Sigmoid colon (tissue), 7 donors: ENCODE results near the gene FOXP1. TPM values are rescaled to one million over a fixed set of nuclear protein-coding genes. Genes with fewer than 3 reads are reported as not detected.

Experiments used
- DNase-seq: peaks from one replicate; pipeline ENCODE4 v3.0.0-alpha.2; 2019
- H3K27ac ChIP-seq, 4 donors: fragments of 200-600 bp; sonication (generic); one replicate each; pipeline ENCODE4 v1.5.1; 2016 to 2019; ENCODE audit warnings: mild to moderate bottlenecking in 1 of 4
- H3K27me3 ChIP-seq, 3 donors: fragments of 200-600 bp; sonication (generic); one replicate each; pipeline ENCODE4 v1.5.1; 2019; ENCODE audit warnings: mild to moderate bottlenecking in 1 of 3
- H3K36me3 ChIP-seq, 4 donors: fragments of 200-600 bp; sonication (generic); one replicate each; pipeline ENCODE4 v1.5.1; 2016 to 2019
- H3K4me1 ChIP-seq, 4 donors: fragments of 200-600 bp; sonication (generic); one replicate each; pipeline ENCODE4 v1.5.1; 2017 to 2019
- H3K4me3 ChIP-seq, 4 donors: fragments of 200-600 bp; sonication (generic); one replicate each; pipeline ENCODE4 v1.5.1; 2017 to 2019; ENCODE audit warnings: mild to moderate bottlenecking in 2 of 4, moderate library complexity in 1 of 4
- H3K9me3 ChIP-seq, 4 donors: fragments of 200-600 bp in 3 of 4; sonication (generic) in 3 of 4; one replicate each; pipeline versions ENCODE4 v1.5.1 to v1.6.1; 2013 to 2019
- EP300 ChIP-seq, 4 donors: sonication (generic); formaldehyde crosslinking; IDR thresholded peaks; one replicate each; pipeline ENCODE4 v1.6.1; 2017; ENCODE audit warnings: antibody characterized with exemption in 4 of 4
- POLR2A ChIP-seq, 2 donors: fragments of 450-650 bp; IDR thresholded peaks; one replicate each; pipeline ENCODE4 v1.6.1; 2016; ENCODE audit warnings: antibody characterized with exemption in 2 of 2, mild to moderate bottlenecking in 2 of 2, moderate library complexity in 2 of 2
- POLR2AphosphoS5 ChIP-seq, 4 donors: sonication (generic); formaldehyde crosslinking; IDR thresholded peaks; one replicate each; pipeline ENCODE4 v1.6.1; 2017; ENCODE audit warnings: antibody characterized with exemption in 4 of 4
- WGBS, 2 donors: extraction: QIAGEN DNeasy Blood & Tissue Kit; methylation state at CpG; one replicate each; pipeline ENCODE4 v1.1.7; 2013; 5-methylcytosine and 5-hydroxymethylcytosine counted together
- intact Hi-C: fragments of 100-400 bp; cut with DNase I; formaldehyde crosslinking; loops from one replicate; pipeline ENCODE4 v1.15.1; 2023
- polyA plus RNA-seq, 3 donors: library from polyadenylated mRNA; stranded (reverse); fragments of 200-250 nt; gene quantifications; one replicate each; pipeline ENCODE4 v1.2.3, GENCODE V29; 2013
- total RNA-seq, 4 donors: library from RNA; depleted of rRNA; stranded (reverse); fragments of >200 nt; gene quantifications; one replicate each; pipeline ENCODE4 v1.1.0, GENCODE V29; 2016
- TF ChIP-seq, protein P1 (sequence below), 4 experiments: fragments of 450-650 bp in 3 of 4; fragments of 200-600 bp in 1 of 4; IDR thresholded peaks; one replicate each; pipeline ENCODE4 v1.5.1; 2016 to 2019; ENCODE audit warnings: antibody characterized with exemption in 4 of 4, mild to moderate bottlenecking in 3 of 4, moderate library complexity in 2 of 4
- donor health status: healthy with polysubstance abuse.
- donor health status: Bipolar disorder and iron deficiency.
- donor health status: healthy.

FOXP1 gene
- total and polyA plus RNA-seq, 7 donors: 13.8 to 232 (median 139) TPM

- Histone ChIP-seq H3K36me3 (no peaks in the 10 kb centered on the region), H3K4me1 (peaks cover 0 to 91% (median 83%) of the 10 kb centered on the region in 4 donors), H3K27ac (peak overlapping the region; percentile 62 to 86 (median 81)), H3K9me3 (no peaks in the 10 kb centered on the region), H3K4me3 (no peak overlapping the region), H3K27me3 (no peaks in the 10 kb centered on the region)
- WGBS, 2 donors: 78 to 89% methylated on average over 3 of the region's 3 CpGs
- no peak for DNase-seq
- TF ChIP-seq, protein P1, sequence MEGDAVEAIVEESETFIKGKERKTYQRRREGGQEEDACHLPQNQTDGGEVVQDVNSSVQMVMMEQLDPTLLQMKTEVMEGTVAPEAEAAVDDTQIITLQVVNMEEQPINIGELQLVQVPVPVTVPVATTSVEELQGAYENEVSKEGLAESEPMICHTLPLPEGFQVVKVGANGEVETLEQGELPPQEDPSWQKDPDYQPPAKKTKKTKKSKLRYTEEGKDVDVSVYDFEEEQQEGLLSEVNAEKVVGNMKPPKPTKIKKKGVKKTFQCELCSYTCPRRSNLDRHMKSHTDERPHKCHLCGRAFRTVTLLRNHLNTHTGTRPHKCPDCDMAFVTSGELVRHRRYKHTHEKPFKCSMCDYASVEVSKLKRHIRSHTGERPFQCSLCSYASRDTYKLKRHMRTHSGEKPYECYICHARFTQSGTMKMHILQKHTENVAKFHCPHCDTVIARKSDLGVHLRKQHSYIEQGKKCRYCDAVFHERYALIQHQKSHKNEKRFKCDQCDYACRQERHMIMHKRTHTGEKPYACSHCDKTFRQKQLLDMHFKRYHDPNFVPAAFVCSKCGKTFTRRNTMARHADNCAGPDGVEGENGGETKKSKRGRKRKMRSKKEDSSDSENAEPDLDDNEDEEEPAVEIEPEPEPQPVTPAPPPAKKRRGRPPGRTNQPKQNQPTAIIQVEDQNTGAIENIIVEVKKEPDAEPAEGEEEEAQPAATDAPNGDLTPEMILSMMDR (IDR thresholded peaks at IDR 0.05): no peak
- TF ChIP-seq EP300 (IDR thresholded peaks at IDR 0.05) (no peak), POLR2A (IDR thresholded peaks at IDR 0.05) (no peak), POLR2AphosphoS5 (IDR thresholded peaks at IDR 0.05) (peak in 1 of 4 donors; percentile 48)
- intact Hi-C loops: no loop called here
Measured at GRCh38 chr3:71101014-71101413, 482.5 kb downstream of the FOXP1 start.

DNA sequence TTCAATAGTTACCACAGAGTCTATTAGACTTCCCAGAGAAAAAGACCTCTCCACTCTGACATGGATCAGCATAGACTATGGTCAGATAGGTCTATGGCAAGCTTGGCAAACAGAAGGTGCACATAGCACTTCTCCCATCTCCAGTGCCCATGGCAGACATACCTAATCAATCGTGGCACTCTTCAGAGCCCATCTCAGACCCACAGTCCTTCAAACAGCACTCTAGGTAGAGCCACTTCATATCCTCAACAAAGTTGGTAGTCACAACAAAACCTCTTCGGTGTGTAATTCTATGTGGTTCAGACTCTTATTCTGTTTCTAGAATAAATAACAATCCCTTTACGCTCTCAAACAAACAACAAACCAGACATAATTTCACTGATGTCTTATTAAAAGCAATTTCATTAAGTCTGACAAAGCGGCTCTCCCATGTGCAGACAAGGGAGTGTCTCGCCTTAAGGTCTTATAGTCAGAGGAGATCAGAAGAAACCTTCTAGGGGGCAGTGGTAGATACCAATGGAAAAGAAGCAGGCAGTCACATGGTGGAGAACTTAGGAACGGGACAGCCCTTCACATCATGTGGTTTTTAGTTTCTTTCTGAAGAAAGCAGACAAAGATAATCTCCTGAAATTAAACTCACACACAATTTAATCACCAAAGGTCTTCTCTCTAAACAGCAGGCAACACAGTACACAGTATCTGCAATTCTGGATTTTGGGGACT is 483.4 kb downstream of the FOXP1 start:
- H3K36me3 ChIP-seq: no peaks in the 10 kb centered on the region
- intact Hi-C loops: no loop called here
- peaks cover 0 to 85% (median 79%) of the 10 kb centered on the region in 4 donors for H3K4me1 ChIP-seq
- TF ChIP-seq POLR2A (IDR thresholded peaks at IDR 0.05) (no peak), POLR2AphosphoS5 (IDR thresholded peaks at IDR 0.05) (no peak), EP300 (IDR thresholded peaks at IDR 0.05) (no peak)
- TF ChIP-seq, protein P1 (IDR thresholded peaks at IDR 0.05): no peak
- H3K27ac ChIP-seq: peak overlapping the region; percentile 62 to 86 (median 81)
- no peak for DNase-seq
- H3K27me3 ChIP-seq: no peaks in the 10 kb centered on the region
- no peak overlapping the region for H3K4me3 ChIP-seq
- H3K9me3 ChIP-seq: no peaks in the 10 kb centered on the region
- WGBS, 2 donors: 69 to 75% methylated on average over 6 of the region's 6 CpGs

- Histone ChIP-seq H3K4me3 (no peak overlapping the region), H3K27ac (peak overlapping the region in 3 of 4 donors; percentile 50 to 86 (median 80)), H3K27me3 (no peaks in the 10 kb centered on the region), H3K9me3 (no peaks in the 10 kb centered on the region), H3K36me3 (no peaks in the 10 kb centered on the region), H3K4me1 (peaks cover 0 to 60% (median 53%) of the 10 kb centered on the region in 4 donors)
- DNase-seq: no peak
- TF ChIP-seq POLR2A (IDR thresholded peaks at IDR 0.05) (no peak), EP300 (IDR thresholded peaks at IDR 0.05) (no peak), POLR2AphosphoS5 (IDR thresholded peaks at IDR 0.05) (no peak)
- TF ChIP-seq, protein P1 (IDR thresholded peaks at IDR 0.05): no peak
- intact Hi-C loops: no loop called here
- WGBS, 2 donors: 91 to 93% methylated on average over 5 of the region's 5 CpGs
Measured at GRCh38 chr3:71097557-71097956, 486.0 kb downstream of the FOXP1 start.

DNA sequence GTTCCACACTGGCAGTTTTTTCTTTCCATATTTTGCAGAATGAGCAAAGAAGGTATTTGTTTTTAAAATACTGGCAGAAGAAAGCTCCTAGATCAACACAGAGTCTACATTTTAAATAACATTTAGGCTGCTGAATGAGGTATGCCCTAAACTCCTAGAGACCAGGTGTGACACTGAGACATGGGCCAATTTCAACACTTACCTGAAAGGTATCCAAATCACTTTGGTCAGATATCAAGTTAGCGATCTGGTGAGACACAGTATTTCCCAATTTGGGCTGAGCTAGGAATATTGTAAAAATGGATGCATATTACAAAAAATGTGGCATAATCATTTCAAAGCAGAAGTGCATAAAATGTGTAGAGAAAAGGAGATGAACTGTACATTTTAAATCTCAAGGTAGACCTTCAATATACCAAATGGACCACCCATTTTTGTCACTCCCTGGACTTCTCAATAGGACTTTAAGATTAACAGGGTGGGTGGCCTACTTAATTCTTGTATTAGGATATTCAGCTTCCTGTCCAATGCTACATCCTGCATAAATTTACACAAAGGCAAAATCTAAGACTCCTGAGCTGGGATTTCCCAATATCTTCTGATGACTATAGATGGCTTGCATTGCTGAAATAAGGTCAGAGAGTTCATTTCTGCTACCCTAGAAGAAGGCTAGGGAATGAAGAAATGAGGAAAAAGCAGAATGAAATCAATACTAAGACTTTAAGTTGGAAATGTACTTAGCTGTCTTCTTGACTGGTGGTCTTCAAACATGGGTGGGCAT is 487.8 kb downstream of the FOXP1 start:
- Histone ChIP-seq H3K36me3 (no peaks in the 10 kb centered on the region), H3K27me3 (no peaks in the 10 kb centered on the region), H3K27ac (peak overlapping the region; percentile 4 to 33 (median 18)), H3K4me3 (no peak overlapping the region), H3K9me3 (no peaks in the 10 kb centered on the region), H3K4me1 (peaks cover 0 to 53% (median 40%) of the 10 kb centered on the region in 4 donors)
- WGBS, 2 donors: 98% methylated on average over 1 of the region's 1 CpG
- no peak for DNase-seq
- intact Hi-C loops: no loop called here
- no peak for TF ChIP-seq POLR2A (IDR thresholded peaks at IDR 0.05)
- TF ChIP-seq, protein P1 (IDR thresholded peaks at IDR 0.05): no peak
- no peak for TF ChIP-seq EP300 (IDR thresholded peaks at IDR 0.05)
- TF ChIP-seq POLR2AphosphoS5 (IDR thresholded peaks at IDR 0.05): no peak
